GM12878 (cell line): ENCODE data around the gene TP63. TPM values are rescaled to one million over a fixed set of nuclear protein-coding genes. Genes with fewer than 3 reads are reported as not detected.

Experiments used
- ATAC-seq: fragments of 200-7000 bp; cut with Tn5 transposase; 3 replicates; pipeline ENCODE4 v1.9.1; 2020; ENCODE audit warnings: mild to moderate bottlenecking, moderate library complexity
- BruUV-seq: library from RNA; stranded (reverse); fragments of 400-500 nt; replicated peaks from 2 replicates; lab custom pipeline; 2021; lab: Mats Ljungman, UMichigan
- CTCF ChIA-PET: fragments of 300-600 bp; sonication (Branson Sonifier 250); formaldehyde crosslinking; extraction: SDS; loops from one replicate; lab custom pipeline; 2021; ENCODE audit warnings: inconsistent platforms; lab: Yijun Ruan, JAX
- POLR2A ChIA-PET: fragments of 350-600 bp; formaldehyde crosslinking; extraction: SDS; loops from one replicate; lab custom pipeline; 2021; ENCODE audit warnings: inconsistent platforms; lab: Charles Lee
- RAD21 ChIA-PET: fragments of 300-600 bp; sonication (Branson Sonifier 250); formaldehyde crosslinking; loops from one replicate; lab custom pipeline; 2023; ENCODE audit warnings: antibody characterized with exemption; ENCODE audit not compliant: unreplicated experiment; lab: Charles Lee
- SMC1A ChIA-PET: fragments of 300-600 bp; sonication (Branson Sonifier 250); formaldehyde crosslinking; loops from one replicate; lab custom pipeline; 2023; ENCODE audit not compliant: unreplicated experiment, uncharacterized antibody; lab: Charles Lee
- DNase-seq: peaks from one replicate; pipeline ENCODE4 v3.0.0-alpha.2; 2011; ENCODE audit warnings: low read depth, low spot score
- FAIRE-seq: peaks from 3 replicates; lab custom pipeline; 2011; peaks lifted over from hg19 to GRCh38; lab: Jason Lieb, UNC
- H2AFZ ChIP-seq: 2 replicates; pipeline ENCODE4 v1.6.0; 2011; ENCODE audit warnings: low read depth, low read length, control low read depth; ENCODE audit not compliant: control insufficient read depth
- H3K27ac ChIP-seq: 2 replicates; pipeline ENCODE4 v1.5.1; 2011; ENCODE audit warnings: control low read depth; ENCODE audit not compliant: control insufficient read depth, insufficient read depth
- H3K27me3 ChIP-seq, 2 experiments: replicated peaks in 1 of 2; 2 replicates each; pipeline versions ENCODE4 v1.6.0 to v1.6.1; 2011; ENCODE audit warnings: low read length in 1 of 2; ENCODE audit not compliant: control insufficient read depth in 2 of 2, insufficient read depth in 2 of 2
- H3K36me3 ChIP-seq, 2 experiments: 2 replicates each; pipeline ENCODE4 v1.5.1; 2011; ENCODE audit warnings: low read length in 1 of 2; ENCODE audit not compliant: control insufficient read depth in 2 of 2, insufficient read depth in 2 of 2
- H3K4me1 ChIP-seq: 2 replicates; pipeline ENCODE4 v1.6.1; 2011; ENCODE audit warnings: mild to moderate bottlenecking, low read length, moderate library complexity, mixed read lengths; ENCODE audit not compliant: control insufficient read depth, insufficient read depth
- H3K4me2 ChIP-seq: 2 replicates; pipeline ENCODE4 v1.6.0; 2011; ENCODE audit warnings: control low read depth; ENCODE audit not compliant: control insufficient read depth, insufficient read depth
- H3K4me3 ChIP-seq: fragments of 200-600 bp; sonication (generic); 2 replicates; pipeline ENCODE4 v1.5.1; 2016
- H3K79me2 ChIP-seq: 2 replicates; pipeline ENCODE4 v1.6.0; 2011; ENCODE audit warnings: low read length; ENCODE audit not compliant: control insufficient read depth, insufficient read depth
- H3K9ac ChIP-seq: 2 replicates; pipeline ENCODE4 v1.8.0; 2011; ENCODE audit warnings: low read length, control low read depth, mixed read lengths; ENCODE audit not compliant: control insufficient read depth, insufficient read depth
- H3K9me3 ChIP-seq: replicated peaks from 3 replicates; pipeline ENCODE4 v1.5.1; 2011; ENCODE audit warnings: mild to moderate bottlenecking, low read length; ENCODE audit not compliant: control insufficient read depth, insufficient read depth
- H4K20me1 ChIP-seq: 2 replicates; pipeline ENCODE4 v1.6.0; 2011; ENCODE audit not compliant: control insufficient read depth, insufficient read depth
- CUX1 ChIP-seq: IDR thresholded peaks from 2 replicates; pipeline ENCODE4 v1.6.1; 2012; ENCODE audit warnings: improper control_type of control experiment, low read depth, low read length; ENCODE audit not compliant: insufficient replicate concordance
- EZH2 ChIP-seq: IDR thresholded peaks from 2 replicates; pipeline ENCODE4 v1.6.1; 2012; ENCODE audit warnings: low read depth, mild to moderate bottlenecking, control low read depth, inconsistent platforms, low read length, borderline replicate concordance; ENCODE audit not compliant: control insufficient read depth
- FOS ChIP-seq: IDR thresholded peaks from 3 replicates; pipeline ENCODE4 v1.6.1; 2011; ENCODE audit warnings: borderline replicate concordance; ENCODE audit not compliant: insufficient read length; ENCODE audit errors: extremely low read depth
- PML ChIP-seq: IDR thresholded peaks from 2 replicates; pipeline ENCODE4 v1.6.1; 2012; ENCODE audit warnings: low read length, inconsistent platforms
- RB1 ChIP-seq: fragments of 450-650 bp; formaldehyde crosslinking; IDR thresholded peaks from 2 replicates; pipeline ENCODE4 v1.6.1; 2017; ENCODE audit warnings: mild to moderate bottlenecking, borderline replicate concordance
- RUNX3 ChIP-seq: IDR thresholded peaks from 2 replicates; pipeline ENCODE4 v1.6.1; 2012; ENCODE audit warnings: low read length, inconsistent platforms
- SMAD5 ChIP-seq: IDR thresholded peaks from 2 replicates; pipeline ENCODE4 v1.6.1; 2016; ENCODE audit warnings: antibody characterized with exemption, low read depth
- SP1 ChIP-seq: IDR thresholded peaks from one replicate; pipeline ENCODE4 v1.6.1; 2011; ENCODE audit warnings: low read depth, low read length
- SRF ChIP-seq, 2 experiments: IDR thresholded peaks; 2 replicates each; pipeline ENCODE4 v1.6.1; 2011; ENCODE audit warnings: low read depth in 2 of 2, low read length in 2 of 2, mild to moderate bottlenecking in 1 of 2, moderate library complexity in 1 of 2
- STAT1 ChIP-seq: fragments of 450-650 bp; conservative IDR thresholded peaks from 2 replicates; pipeline ENCODE4 v1.6.1; 2014; ENCODE audit warnings: antibody characterized with exemption, mild to moderate bottlenecking
- ZBED1 ChIP-seq: IDR thresholded peaks from 2 replicates; pipeline ENCODE4 v1.6.1; 2016; ENCODE audit warnings: borderline replicate concordance
- ZBTB4 ChIP-seq: fragments of 450-650 bp; formaldehyde crosslinking; IDR thresholded peaks from 2 replicates; pipeline ENCODE4 v1.4.0; 2022; ENCODE audit warnings: mild to moderate bottlenecking, moderate library complexity
- WGBS: methylation state at CpG from one replicate; pipeline ENCODE4 v1.1.6; 2016; ENCODE audit warnings: low lambda C conversion rate; ENCODE audit not compliant: insufficient replicate concordance, insufficient coverage; ENCODE audit errors: missing lambda C conversion rate; 5-methylcytosine and 5-hydroxymethylcytosine counted together
- in situ Hi-C: fragments of 300-500 bp; cut with MboI; formaldehyde crosslinking; loops from 9 replicates; pipeline ENCODE4 v1.14.3; 2018; ENCODE audit warnings: mixed read lengths
- intact Hi-C: fragments of 100-400 bp; cut with micrococcal nuclease; formaldehyde crosslinking; loops from one replicate; pipeline ENCODE4 v1.14.2; 2022; ENCODE audit not compliant: unreplicated experiment
- polyA plus RNA-seq, 11 experiments: library from polyadenylated mRNA; depleted of rRNA in 4 of 11; unstranded in 6 of 11; stranded (reverse) in 5 of 11; fragments of >200 nt; fragmentation: Nextera tagmentation in 4 of 11; fragmentation: Illumina TruSeq in 1 of 11; extraction: Ambion mirVana in 4 of 11; extraction: Trizol in 1 of 11; gene quantifications; 1 replicate in 1 of 11; 2 replicates in 10 of 11; pipeline versions ENCODE4 v1.2.1 to v1.2.3, GENCODE V29; 2011 to 2016; ENCODE audit warnings: inconsistent platforms in 2 of 11, missing spikeins in 2 of 11, low read depth in 1 of 11
- total RNA-seq, 4 experiments: library from RNA; depleted of rRNA in 3 of 4; stranded (reverse); fragments of >200 nt in 3 of 4; fragmentation: Illumina TruSeq in 1 of 4; extraction: Trizol in 1 of 4; gene quantifications; 2 replicates each; pipeline versions ENCODE4 v1.2.1 to v1.2.3, GENCODE V29; 2013 to 2021

The TP63 gene
- total and polyA plus RNA-seq, 10 of the 15 experiments (the other 5 are each of a cell fraction or from before 2014, with no cell fraction given), result 1.4 to 10.8 (median 6.2) TPM

- Histone ChIP-seq H4K20me1 (no peaks in the 10 kb centered on the region), H3K9me3 (peaks cover 1% of the 10 kb centered on the region; the same call in 1 of the 3 replicates), H3K27me3 (no peaks in the 10 kb centered on the region), H3K4me1 (no peaks in the 10 kb centered on the region), H2AFZ (no peak overlapping the region), H3K27ac (no peak overlapping the region), H3K79me2 (peaks cover 1% of the 10 kb centered on the region), H3K4me3 (no peak overlapping the region), H3K9ac (no peak overlapping the region; the same call in 1 of the 2 replicates), H3K4me2 (no peak overlapping the region)
- ChIA-PET SMC1A (interaction anchor here (0.9 to 3.1 kb wide), 9 partner anchors 8 to 152 kb away, joined by 3 to 18 read pairs (median 5); no protein-coding TSS in a partner anchor), POLR2A (interaction anchor here (1.2 kb wide), 1 partner anchor 9 kb away, joined by 5 read pairs; no protein-coding TSS in a partner anchor), CTCF (interaction anchor here (0.7 to 2.0 kb wide), 6 partner anchors 9 to 81 kb away, joined by 3 to 5 read pairs (median 4); no protein-coding TSS in a partner anchor), RAD21 (interaction anchor here (1.0 kb wide), 1 partner anchor 49 kb away, joined by 3 read pairs; no protein-coding TSS in a partner anchor)
- in situ Hi-C loops (no loop called here), intact Hi-C loops (no loop called here)
- no TSS peak for BruUV-seq
- FAIRE-seq (no peak), DNase-seq (no peak), ATAC-seq (no peak)
- WGBS, result 100% methylated on average over 1 of the region's 1 CpG
- TF ChIP-seq EZH2 (no peak), RB1 (no peak), CUX1 (no peak), SMAD5 (no peak), FOS (no peak), ZBED1 (no peak), STAT1 (no peak), RUNX3 (no peak), PML (no peak), ZBTB4 (no peak), SP1 (no peak), SRF (IDR thresholded peaks at IDR 0.05; ENCODE audit: low read depth in 2 of 2, low read length in 2 of 2) (no peak)
- TF ChIP-seq, all 136 proteins: peak for 0
- H3K36me3 ChIP-seq, result no peaks in the 10 kb centered on the region
Observed at GRCh38 chr3:189664311-189664710, 33.1 kb downstream of the TP63 start.
